ENCODE results near the gene MRPL33. TPM values are rescaled to one million over a fixed set of nuclear protein-coding genes. Genes with fewer than 3 reads are reported as not detected.

MRPL33 gene
- total RNA-seq, 1 donor, result 105 TPM

GRCh38 chr2:27724191-27724590 lies 47.3 kb upstream of the MRPL33 start:
- Histone ChIP-seq H3K36me3 (ENCODE audit: insufficient read depth, low read length) (no peaks in the 10 kb centered on the region), H3K79me2 (ENCODE audit: insufficient read depth, low read length) (no peaks in the 10 kb centered on the region), H3K4me2 (ENCODE audit: insufficient read depth, low read length) (no peak overlapping the region), H3K9me3 (ENCODE audit: low read depth, low read length) (no peaks in the 10 kb centered on the region), H4K20me1 (ENCODE audit: insufficient read depth, low read length) (no peaks in the 10 kb centered on the region), H3K4me1 (ENCODE audit: insufficient read depth, low read length) (peaks cover 39% of the 10 kb centered on the region), H3K27ac (ENCODE audit: low read depth, low read length) (peak overlapping the region; percentile 6), H3K27me3 (ENCODE audit: insufficient read depth, low read length) (no peaks in the 10 kb centered on the region), H3K4me3 (ENCODE audit: insufficient read depth, low read length) (no peak overlapping the region), H2AFZ (ENCODE audit: low read length) (peak overlapping the region; percentile 28)
- TF ChIP-seq CTCF (IDR thresholded peaks at IDR 0.05; ENCODE audit: extremely low read depth, low read depth, low read length), result no peak
- no peak for DNase-seq (ENCODE audit: insufficient read length, low spot score, missing footprints)

- no peak overlapping the region for H3K4me2 ChIP-seq (ENCODE audit: insufficient read depth, low read length)
- no peaks in the 10 kb centered on the region for H4K20me1 ChIP-seq (ENCODE audit: insufficient read depth, low read length)
- no peaks in the 10 kb centered on the region for H3K9me3 ChIP-seq (ENCODE audit: low read depth, low read length)
- peaks cover 32% of the 10 kb centered on the region for H3K4me1 ChIP-seq (ENCODE audit: insufficient read depth, low read length)
- peak overlapping the region; percentile 39 for H3K27ac ChIP-seq (ENCODE audit: low read depth, low read length)
- H3K79me2 ChIP-seq (ENCODE audit: insufficient read depth, low read length), result no peaks in the 10 kb centered on the region
- H3K4me3 ChIP-seq (ENCODE audit: insufficient read depth, low read length), result no peak overlapping the region
- peak overlapping the region; percentile 50 for H2AFZ ChIP-seq (ENCODE audit: low read length)
- TF ChIP-seq CTCF (IDR thresholded peaks at IDR 0.05; ENCODE audit: extremely low read depth, low read depth, low read length), result no peak
- H3K36me3 ChIP-seq (ENCODE audit: insufficient read depth, low read length), result no peaks in the 10 kb centered on the region
- peak; percentile 88 for DNase-seq (ENCODE audit: insufficient read length, low spot score, missing footprints)
- no peaks in the 10 kb centered on the region for H3K27me3 ChIP-seq (ENCODE audit: insufficient read depth, low read length)
Measured at GRCh38 chr2:27724905-27725701, 46.4 kb upstream of the MRPL33 start.

GRCh38 chr2:27727257-27727656 lies 44.3 kb upstream of the MRPL33 start:
- no peak overlapping the region for H2AFZ ChIP-seq (ENCODE audit: low read length)
- no peaks in the 10 kb centered on the region for H3K79me2 ChIP-seq (ENCODE audit: insufficient read depth, low read length)
- no peaks in the 10 kb centered on the region for H3K9me3 ChIP-seq (ENCODE audit: low read depth, low read length)
- no peak overlapping the region for H3K4me3 ChIP-seq (ENCODE audit: insufficient read depth, low read length)
- H3K4me1 ChIP-seq (ENCODE audit: insufficient read depth, low read length), result peaks cover 21% of the 10 kb centered on the region
- no peak for DNase-seq (ENCODE audit: insufficient read length, low spot score, missing footprints)
- no peak for TF ChIP-seq CTCF (IDR thresholded peaks at IDR 0.05; ENCODE audit: extremely low read depth, low read depth, low read length)
- no peak overlapping the region for H3K27ac ChIP-seq (ENCODE audit: low read depth, low read length)
- no peaks in the 10 kb centered on the region for H3K36me3 ChIP-seq (ENCODE audit: insufficient read depth, low read length)
- no peaks in the 10 kb centered on the region for H3K27me3 ChIP-seq (ENCODE audit: insufficient read depth, low read length)
- no peak overlapping the region for H3K4me2 ChIP-seq (ENCODE audit: insufficient read depth, low read length)
- H4K20me1 ChIP-seq (ENCODE audit: insufficient read depth, low read length), result no peaks in the 10 kb centered on the region

- no peaks in the 10 kb centered on the region for H4K20me1 ChIP-seq (ENCODE audit: insufficient read depth, low read length)
- no peak for DNase-seq (ENCODE audit: insufficient read length, low spot score, missing footprints)
- peak overlapping the region; percentile 10 for H2AFZ ChIP-seq (ENCODE audit: low read length)
- peaks cover 19% of the 10 kb centered on the region for H3K4me1 ChIP-seq (ENCODE audit: insufficient read depth, low read length)
- H3K27me3 ChIP-seq (ENCODE audit: insufficient read depth, low read length), result no peaks in the 10 kb centered on the region
- no peak overlapping the region for H3K4me2 ChIP-seq (ENCODE audit: insufficient read depth, low read length)
- H3K36me3 ChIP-seq (ENCODE audit: insufficient read depth, low read length), result no peaks in the 10 kb centered on the region
- H3K27ac ChIP-seq (ENCODE audit: low read depth, low read length), result no peak overlapping the region
- no peaks in the 10 kb centered on the region for H3K9me3 ChIP-seq (ENCODE audit: low read depth, low read length)
- H3K4me3 ChIP-seq (ENCODE audit: insufficient read depth, low read length), result no peak overlapping the region
- H3K79me2 ChIP-seq (ENCODE audit: insufficient read depth, low read length), result no peaks in the 10 kb centered on the region
- TF ChIP-seq CTCF (IDR thresholded peaks at IDR 0.05; ENCODE audit: extremely low read depth, low read depth, low read length), result no peak
Measured at GRCh38 chr2:27728081-27728858, 43.2 kb upstream of the MRPL33 start.
